ENCODE data around the gene LIPC.

Gene LIPC

GRCh38 chr15:58453931-58454793, 22.4 kb downstream of the LIPC start:
- peak in 1 of 2 donors; percentile 60 for DNase-seq (ENCODE audit: low read depth in 1 of 2, low spot score in 1 of 2)

DNA sequence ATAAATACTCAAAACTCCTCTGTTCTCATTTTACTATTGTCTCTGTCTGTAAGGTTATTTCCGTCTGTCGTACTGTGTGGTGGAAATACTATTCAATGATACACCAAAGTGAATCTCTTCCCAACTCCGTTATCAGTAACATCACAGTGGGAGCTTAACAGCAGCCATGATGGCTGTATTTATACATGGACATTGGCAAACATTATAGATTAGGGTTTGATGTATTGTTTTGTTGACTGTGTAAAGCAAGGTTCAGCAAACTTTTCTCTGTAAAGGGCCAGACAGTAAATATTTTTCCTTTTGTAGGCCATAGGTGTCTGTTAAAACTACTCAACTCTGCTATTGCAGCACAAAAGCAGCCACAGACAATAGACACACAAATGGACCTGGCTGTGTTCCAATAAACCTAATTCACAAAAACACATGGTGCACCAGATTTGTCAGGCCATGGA, 23.2 kb downstream of the LIPC start:
- no peak for DNase-seq (ENCODE audit: low read depth in 1 of 2, low spot score in 1 of 2)

- no peak for DNase-seq (ENCODE audit: low read depth in 1 of 2, low spot score in 1 of 2)
Measured at GRCh38 chr15:58457466-58457965, 25.7 kb downstream of the LIPC start.

- no peak for DNase-seq (ENCODE audit: low read depth in 1 of 2, low spot score in 1 of 2)
Measured at GRCh38 chr15:58458076-58458475, 26.3 kb downstream of the LIPC start.

DNA sequence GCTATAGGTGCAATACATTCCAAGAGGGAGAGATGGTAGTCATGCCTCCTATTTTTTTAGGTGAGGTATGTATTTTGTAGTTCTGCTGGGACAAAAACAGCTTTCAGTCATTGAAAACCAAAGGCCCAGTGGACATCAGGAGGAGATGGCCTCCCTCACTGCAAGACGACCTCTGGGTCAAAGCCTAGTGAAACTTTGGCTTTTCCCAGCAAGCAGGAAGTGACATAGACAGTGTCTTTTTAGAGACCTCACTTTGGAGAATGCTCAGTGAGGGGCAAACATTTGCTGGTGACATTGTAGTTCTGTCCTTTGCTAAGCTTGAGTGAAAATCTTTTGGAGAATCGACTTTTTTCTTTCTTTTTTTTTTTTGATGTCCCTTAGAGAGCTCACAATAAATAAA, 27.3 kb downstream of the LIPC start:
- DNase-seq (ENCODE audit: low read depth in 1 of 2, low spot score in 1 of 2): no peak

- no peak for DNase-seq (ENCODE audit: low read depth in 1 of 2, low spot score in 1 of 2)
Measured at GRCh38 chr15:58459560-58459959, 27.8 kb downstream of the LIPC start.

DNA sequence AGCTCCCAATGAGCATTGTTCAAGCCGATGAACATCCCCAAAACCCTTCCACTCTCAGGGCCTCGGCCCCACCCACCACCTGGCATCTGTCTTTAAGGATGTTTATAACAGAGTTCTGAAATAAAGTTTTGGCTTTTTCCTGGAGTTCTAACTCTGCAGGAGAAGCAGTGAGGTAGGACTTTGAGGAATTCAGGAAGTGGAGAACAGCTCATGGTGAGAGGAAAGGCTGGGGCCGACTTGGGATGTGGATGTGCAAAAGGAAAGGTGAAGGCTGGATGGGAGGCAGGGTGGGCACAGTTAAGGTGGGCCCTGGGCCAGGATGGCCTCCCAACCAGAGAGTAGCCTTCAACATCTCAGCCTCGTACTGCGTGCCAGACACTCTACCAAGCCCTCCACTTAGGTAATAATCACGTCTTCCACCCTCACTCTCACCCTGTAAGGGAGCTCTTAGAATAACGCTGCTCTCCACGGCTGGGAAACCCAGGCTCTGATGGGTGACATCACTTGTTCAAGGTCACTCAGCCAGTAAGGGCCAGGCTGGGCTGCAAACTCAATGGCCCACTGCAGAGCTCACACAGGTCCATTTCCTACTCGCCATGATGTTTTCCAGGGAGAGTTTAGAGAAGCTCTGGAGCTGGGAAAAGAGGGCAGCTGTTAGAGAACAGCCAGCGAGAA, 28.5 kb downstream of the LIPC start:
- DNase-seq (ENCODE audit: low read depth in 1 of 2, low spot score in 1 of 2): no peak

- DNase-seq (ENCODE audit: low read depth in 1 of 2, low spot score in 1 of 2): no peak
Measured at GRCh38 chr15:58460872-58461271, 29.1 kb downstream of the LIPC start.

- no peak for DNase-seq (ENCODE audit: low read depth in 1 of 2, low spot score in 1 of 2)
Measured at GRCh38 chr15:58462547-58462946, 30.8 kb downstream of the LIPC start.

GRCh38 chr15:58462973-58463663, 31.3 kb downstream of the LIPC start:
- DNase-seq (ENCODE audit: low read depth in 1 of 2, low spot score in 1 of 2): no peak

GRCh38 chr15:58463815-58464650, 32.2 kb downstream of the LIPC start:
- DNase-seq (ENCODE audit: low read depth in 1 of 2, low spot score in 1 of 2): no peak

DNA sequence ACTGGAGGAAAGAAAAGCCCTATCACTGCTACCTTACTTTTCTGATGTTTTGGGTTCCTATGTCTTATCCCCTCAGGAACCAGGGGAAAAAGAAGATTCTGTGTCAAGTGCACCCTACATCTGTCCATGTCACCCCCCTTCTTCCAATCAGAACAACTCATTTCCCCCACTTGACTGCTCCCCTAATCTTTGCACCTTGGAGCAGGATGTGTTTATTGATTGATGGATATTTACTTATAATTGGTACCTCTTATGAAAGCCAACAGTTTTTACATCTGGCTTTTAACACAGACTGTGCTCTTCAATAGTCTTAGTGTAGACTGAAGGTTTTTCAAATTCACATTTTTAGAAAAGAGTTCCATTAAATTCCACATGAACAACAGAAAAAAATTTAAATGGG, 33.3 kb downstream of the LIPC start:
- DNase-seq (ENCODE audit: low read depth in 1 of 2, low spot score in 1 of 2): no peak

DNA sequence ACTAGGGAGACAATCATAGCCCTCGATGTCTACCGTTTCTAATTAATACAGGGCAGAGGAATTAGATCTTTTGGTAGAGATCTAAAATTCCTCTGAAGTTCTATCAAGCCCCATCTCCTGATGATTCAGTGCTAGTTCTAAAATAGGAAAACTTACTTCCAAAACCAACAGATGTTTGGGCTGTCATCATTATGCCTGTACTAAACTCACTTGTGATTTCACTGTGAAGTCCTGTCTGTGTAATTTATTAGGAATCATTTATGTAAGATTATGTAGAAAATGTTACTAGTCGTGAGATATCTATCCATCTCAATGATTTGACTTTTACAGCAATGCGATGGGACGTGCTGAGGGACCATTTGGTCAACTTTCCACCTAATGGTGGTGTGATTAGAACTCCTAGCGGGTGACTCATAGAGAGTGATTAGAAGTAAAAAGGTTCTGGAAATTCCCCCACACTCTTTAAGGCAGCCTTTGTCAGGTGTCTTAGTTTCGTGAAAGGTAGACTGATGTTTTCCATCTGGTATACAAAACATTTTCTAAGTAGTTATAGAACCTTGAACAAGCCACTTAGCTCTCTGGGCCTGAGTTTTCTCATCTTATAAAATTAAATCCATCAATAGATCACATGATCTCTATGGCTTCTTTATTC, 34.2 kb downstream of the LIPC start:
- no peak for DNase-seq (ENCODE audit: low read depth in 1 of 2, low spot score in 1 of 2)

- DNase-seq (ENCODE audit: low read depth in 1 of 2, low spot score in 1 of 2): no peak
Measured at GRCh38 chr15:58466566-58466965, 34.8 kb downstream of the LIPC start.

DNA sequence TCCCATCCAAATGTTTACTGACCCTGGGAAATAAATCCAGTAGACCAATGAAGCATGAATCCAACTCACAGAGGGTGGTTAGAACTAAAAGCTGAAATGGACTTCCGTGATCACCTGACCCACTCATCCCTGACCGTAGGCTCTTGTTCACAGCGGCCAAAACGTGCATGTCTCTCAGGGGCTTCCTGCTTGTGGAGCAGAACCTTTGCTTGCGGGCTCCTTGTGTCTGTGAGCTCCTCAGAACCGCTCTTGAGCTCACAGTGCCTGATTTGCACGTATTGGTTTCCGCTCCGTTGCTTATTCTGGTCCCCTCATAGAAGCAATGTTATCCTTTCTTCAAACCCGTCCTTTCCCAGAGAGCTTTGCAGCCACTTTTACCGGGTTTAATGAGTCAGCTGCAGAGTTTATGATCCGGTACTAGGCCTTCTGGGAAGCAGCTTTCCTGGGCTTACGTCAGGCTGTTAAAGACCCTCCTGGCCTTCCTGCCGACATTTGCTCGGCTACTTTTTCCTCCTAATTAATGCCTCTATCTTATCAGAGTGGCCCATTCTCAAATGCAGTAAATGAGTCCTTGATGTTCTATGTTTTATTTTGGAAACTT, 35.4 kb downstream of the LIPC start:
- DNase-seq (ENCODE audit: low read depth in 1 of 2, low spot score in 1 of 2): no peak

DNA sequence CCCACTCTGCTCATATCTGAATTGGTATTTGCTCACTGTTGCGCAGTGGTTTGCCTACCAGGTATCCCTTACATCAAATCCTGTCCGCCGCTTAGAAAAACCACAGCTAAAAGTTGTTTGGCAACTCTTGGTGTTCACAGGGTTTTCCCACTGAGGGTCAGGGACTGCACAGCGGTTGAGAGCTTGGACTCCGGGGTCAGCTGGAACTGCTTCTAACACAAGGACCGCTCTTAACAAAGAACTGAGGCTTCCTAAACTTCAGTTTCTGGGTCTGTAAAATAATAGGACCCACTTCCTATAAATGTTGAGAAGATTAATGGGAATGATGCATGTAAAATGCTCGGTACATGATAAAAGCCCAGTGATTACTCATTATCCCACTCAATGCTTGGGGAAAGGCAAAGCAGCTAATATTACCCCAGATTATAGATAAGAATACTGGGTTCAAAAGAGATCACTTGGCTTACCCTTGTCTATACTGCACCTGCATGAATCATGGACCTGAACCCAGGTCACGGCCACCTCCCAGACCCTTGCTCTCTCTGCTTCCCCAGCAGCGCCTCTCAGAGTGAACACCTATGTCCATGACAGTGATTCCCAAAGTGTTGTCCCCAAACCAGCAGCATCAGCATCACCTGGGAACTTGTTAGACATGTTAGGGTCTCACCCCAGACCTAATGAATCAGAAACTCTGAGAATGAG, 36.1 kb downstream of the LIPC start:
- no peak for DNase-seq (ENCODE audit: low read depth in 1 of 2, low spot score in 1 of 2)

GRCh38 chr15:58469432-58470353, 37.9 kb downstream of the LIPC start:
- no peak for DNase-seq (ENCODE audit: low read depth in 1 of 2, low spot score in 1 of 2)

GRCh38 chr15:58471348-58471747, 39.6 kb downstream of the LIPC start:
- DNase-seq (ENCODE audit: low read depth in 1 of 2, low spot score in 1 of 2): no peak

Data from activated CD4-positive, alpha-beta T cell treated with anti-CD3 and anti-CD28 coated beads, Interleukin-2, amount 50 U/mL, for 24 hours (primary cell).